Loucy (cell line): Measurements from ENCODE around the gene WT1.

Source experiments
- CTCF ChIP-seq: fragments of 200-600 bp; sonication (generic); conservative IDR thresholded peaks from 2 replicates; pipeline ENCODE4 v1.5.1; 2014; ENCODE audit warnings: mild to moderate bottlenecking, antibody characterized with exemption, low read length
- EZH2phosphoT487 ChIP-seq: fragments of 200-600 bp; IDR thresholded peaks from 2 replicates; pipeline ENCODE4 v1.6.1; 2018; ENCODE audit warnings: antibody characterized with exemption, mild to moderate bottlenecking, moderate library complexity, borderline replicate concordance

GRCh38 chr11:32451808-32452207, 16.5 kb upstream of the WT1 start:
- TF ChIP-seq CTCF (no peak), EZH2phosphoT487 (no peak)
